Raji (cell line): ENCODE results near the gene FOXD1.

Experiments used
- POLR2A ChIP-seq: IDR thresholded peaks from 2 replicates; pipeline ENCODE4 v1.6.1; 2011; ENCODE audit warnings: low read depth, low read length, control low read depth; ENCODE audit not compliant: insufficient read depth

FOXD1 gene

GRCh38 chr5:73435759-73436534 lies 12.6 kb downstream of the FOXD1 start:
- no peak for TF ChIP-seq POLR2A

DNA sequence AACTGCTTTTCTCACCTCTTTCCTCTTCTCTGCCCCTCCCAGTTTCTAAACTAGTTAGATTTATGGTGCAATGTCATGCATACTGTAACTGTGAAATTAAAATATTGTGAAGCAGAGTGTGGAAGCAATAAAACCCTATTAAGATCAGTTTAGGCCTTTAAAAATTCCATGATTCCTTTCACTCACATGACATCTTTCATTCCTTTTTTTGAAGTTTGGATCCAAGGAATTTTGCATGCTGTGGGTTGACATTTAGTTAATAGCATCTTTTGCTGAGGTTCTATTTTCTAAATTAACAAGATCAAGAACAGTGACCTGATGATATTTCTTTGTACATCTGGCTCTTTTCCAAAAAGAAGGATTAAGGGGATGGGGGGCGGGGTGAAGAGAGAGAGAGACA lies 13.7 kb downstream of the FOXD1 start:
- no peak for TF ChIP-seq POLR2A

GRCh38 chr5:73434461-73434860 lies 14.1 kb downstream of the FOXD1 start:
- TF ChIP-seq POLR2A = no peak

DNA sequence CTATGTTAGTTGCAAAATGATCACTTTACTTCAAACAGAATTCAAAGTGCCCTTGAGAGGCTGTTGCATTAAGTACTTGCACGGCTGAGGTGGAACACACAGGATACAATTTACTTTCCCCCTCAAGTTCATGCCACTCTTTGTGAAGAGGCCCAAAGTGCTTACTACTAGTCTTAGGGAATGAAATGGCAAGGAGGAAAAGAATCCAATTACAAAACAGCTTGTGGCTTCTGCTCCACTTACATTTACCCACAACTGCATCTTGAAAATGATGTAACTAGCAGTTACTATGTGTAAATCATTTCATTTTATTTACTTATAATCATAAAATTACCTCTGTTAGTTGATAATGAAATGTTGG lies 14.6 kb downstream of the FOXD1 start:
- TF ChIP-seq POLR2A = no peak

DNA sequence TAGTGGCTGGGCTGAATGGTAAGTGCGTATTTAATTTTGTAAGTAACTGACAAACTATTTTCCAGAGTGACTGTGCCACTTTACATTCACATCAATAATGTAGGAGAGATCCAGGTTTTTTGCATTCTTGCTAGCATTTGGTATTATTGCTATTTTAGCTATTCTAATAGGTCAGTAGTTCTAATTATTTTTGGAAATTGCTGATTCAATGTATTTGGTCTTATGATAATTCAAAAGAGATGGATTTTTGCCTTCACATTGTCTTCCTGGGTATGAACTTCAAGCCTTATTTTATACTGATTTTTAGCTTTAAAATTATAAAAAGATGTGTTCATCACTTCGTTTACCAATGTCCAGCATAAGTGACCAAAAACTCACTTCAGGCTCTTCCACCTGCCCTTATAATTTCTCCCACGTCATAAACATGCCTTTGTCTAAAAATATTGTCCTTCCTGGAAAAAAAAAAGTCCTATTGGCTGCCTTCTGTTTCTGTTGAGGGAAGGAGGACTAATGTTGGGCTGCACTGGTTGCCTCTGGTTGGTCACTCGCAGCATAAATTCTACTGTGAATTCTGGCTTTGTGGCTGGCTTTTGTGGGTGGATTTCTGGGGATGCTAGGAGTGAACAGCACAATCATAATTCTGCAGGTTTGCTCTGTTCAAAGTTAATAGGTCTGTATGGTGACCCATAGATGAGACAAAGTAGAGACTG lies 15.2 kb downstream of the FOXD1 start:
- TF ChIP-seq POLR2A = no peak

DNA sequence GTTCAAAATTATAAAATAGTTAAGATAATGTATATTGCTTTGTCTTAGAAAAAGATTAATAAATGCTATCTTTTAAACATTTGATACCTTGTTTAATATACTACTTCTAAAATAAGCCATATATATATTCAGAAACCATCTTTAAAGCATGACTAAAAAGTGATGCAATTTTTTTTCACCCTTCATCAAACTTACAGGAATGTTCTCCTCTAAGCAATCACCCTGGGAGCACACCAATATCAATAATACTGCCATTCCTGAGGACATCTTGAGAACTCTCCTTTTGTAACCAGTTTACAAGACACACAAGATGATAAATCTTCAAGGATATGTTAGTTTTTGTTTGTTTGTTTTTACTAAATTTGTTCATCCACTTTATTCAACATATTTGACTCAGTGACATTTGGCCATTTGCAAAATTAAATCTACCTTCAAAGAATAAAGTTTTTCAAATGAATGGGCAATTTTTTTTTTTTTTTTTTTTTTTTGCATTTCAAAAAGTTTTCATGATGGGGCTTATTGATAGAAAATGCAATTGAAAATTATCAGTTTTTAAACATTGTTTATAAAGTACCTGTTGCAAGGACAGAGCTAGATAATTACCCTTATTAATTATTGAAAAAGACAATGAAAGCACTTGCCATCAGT lies 17.2 kb downstream of the FOXD1 start:
- TF ChIP-seq POLR2A = no peak

- TF ChIP-seq POLR2A = no peak
Measured at GRCh38 chr5:73426034-73426433, 22.5 kb downstream of the FOXD1 start.

DNA sequence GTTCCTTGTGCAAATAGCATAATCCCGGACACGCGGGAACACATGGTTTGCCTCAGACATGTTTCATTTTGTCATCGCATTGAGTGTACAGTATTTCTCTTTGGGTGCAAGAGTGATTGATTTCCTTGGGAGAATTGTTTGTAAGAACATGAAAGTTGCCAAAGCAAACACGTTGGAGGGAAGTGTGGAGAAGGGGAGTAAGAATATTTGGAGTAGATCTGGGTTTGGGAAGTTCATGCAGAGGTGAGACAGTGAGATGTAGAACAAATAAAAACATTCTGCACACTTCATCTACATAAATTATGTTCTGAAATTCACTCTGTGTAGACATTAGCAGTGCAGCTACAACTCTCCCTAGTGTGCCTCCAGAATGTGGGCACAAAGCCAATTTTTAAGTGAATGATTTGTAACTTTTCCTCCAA lies 24.0 kb downstream of the FOXD1 start:
- TF ChIP-seq POLR2A = no peak

DNA sequence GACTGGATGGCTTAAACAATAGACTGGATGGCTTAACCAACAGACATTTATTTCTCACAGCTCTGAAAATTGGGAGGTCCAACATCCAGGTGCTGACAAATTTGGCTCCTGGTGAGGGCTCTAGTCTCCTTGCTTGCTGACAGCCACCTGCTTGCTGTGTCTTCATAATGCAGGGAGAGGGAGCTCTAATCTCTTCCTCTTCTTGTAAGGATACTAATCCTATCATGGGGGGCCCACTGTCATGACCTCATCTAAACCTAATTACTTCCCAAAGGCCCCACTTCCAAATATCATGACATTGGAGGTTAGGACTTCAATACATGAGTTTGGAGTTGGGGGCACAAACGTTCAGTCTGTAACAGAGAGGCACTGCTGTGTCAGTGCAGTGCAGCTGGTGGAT lies 26.4 kb downstream of the FOXD1 start:
- TF ChIP-seq POLR2A = no peak

- TF ChIP-seq POLR2A = no peak
Measured at GRCh38 chr5:73420666-73421065, 27.9 kb downstream of the FOXD1 start.

- no peak for TF ChIP-seq POLR2A
Measured at GRCh38 chr5:73419465-73420390, 28.8 kb downstream of the FOXD1 start.

DNA sequence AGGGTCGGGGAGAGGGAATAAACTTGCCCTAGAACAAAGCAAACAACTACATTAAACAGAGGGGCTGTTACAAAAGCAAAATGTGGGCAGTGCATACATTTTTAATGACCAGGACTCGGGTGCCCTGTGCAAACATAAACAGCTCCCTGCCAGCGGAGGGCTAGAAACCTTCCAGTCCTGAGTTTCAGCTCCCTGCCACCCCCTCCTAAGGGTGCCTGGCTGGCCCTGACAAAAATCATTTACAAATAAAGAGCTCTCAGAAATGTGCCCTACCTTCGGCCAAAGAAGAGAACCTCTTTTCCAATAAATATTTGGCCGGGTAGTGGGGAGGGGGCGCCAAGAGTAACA lies 29.5 kb downstream of the FOXD1 start:
- no peak for TF ChIP-seq POLR2A

DNA sequence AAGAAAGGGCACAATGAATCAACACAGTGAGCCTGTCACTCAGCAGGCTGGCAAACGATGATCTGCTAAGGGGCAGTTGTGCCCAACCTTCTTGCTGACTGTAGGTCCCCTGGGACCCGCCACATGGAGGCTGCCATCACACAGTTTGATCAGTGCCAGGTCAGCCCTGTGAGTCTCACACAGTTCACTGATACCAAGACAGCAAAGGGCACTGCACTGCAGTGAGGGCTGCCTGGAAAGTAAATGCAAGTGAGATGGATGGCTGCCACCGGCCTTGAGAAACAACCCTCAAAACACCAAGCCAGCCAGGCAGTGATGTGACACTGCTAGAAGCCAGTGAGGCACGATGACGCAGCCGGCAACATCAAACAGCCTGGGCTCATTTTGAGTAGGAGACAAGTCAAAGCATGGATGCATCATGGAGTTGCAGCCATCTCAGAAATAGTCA lies 30.3 kb downstream of the FOXD1 start:
- TF ChIP-seq POLR2A = no peak

GRCh38 chr5:73417303-73418034 lies 31.1 kb downstream of the FOXD1 start:
- TF ChIP-seq POLR2A = no peak
